NCI-H146 treated with DMSO at 0.1 percent for 48 hours (cell line): ENCODE measurements around the gene ACAP2.
"Not testable (repeated sequence)": the region's sequence is repeated elsewhere in the genome, so short reads cannot be mapped to it uniquely, and the experiment has no call there.

ENCODE experiments used
- DNase-seq: peaks from one replicate; lab custom pipeline; 2025; ENCODE audit not compliant: unreplicated experiment; lab: John Stamatoyannopoulos, UW

Gene ACAP2

DNA sequence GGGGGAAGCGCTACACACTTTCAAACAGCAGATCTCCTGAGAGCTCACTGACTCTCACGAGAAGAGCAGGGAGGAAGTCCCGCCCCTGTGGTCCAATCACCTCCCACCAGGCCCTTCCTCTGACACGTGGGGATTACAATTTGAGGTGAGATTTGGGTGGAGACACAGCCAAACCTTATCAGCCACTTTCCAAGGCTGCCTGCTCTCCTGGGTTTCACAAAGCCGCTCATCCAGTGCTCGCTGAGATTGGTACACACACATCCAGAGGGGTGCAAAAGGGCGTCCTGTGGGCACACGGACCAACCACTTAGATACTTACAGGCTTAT, 195.0 kb downstream of the ACAP2 start:
- DNase-seq: no peak

DNA sequence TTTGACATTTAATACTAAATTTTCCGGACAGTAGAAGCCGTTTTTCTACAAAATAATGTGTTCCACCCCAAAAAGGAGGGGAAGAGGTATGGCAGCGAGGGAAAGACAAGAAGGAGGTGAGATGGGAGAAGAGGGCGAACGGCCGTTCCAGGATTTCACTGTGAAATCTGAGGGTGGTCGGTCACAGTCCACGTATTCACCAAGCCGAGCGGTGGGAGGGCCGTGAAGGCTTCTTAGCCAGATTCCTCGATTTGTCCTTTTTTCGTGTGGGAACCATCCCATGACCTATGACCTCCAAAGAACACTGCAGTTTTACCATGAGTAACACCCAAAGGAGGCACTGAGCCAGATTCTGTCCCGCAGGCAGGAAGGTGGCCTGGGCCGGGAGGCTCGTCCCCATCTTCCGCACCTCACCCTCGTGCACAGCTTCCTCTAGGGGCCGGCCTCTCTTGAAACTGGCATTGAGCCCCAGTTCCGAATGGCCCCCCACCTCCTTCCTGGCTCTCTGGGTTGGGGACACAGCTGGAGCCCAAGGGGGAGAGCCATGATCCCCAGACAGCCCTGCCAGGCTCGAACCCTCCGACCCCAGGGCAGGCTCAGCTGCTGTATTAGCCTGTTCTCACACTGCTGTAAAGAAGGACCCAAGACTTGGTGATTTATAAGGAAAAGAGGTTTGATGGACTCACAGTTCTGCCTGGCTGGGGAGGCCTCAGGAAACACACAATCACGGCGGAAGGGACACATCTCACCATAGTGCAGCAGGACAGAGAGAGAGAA, 195.5 kb downstream of the ACAP2 start:
- DNase-seq: no peak

DNA sequence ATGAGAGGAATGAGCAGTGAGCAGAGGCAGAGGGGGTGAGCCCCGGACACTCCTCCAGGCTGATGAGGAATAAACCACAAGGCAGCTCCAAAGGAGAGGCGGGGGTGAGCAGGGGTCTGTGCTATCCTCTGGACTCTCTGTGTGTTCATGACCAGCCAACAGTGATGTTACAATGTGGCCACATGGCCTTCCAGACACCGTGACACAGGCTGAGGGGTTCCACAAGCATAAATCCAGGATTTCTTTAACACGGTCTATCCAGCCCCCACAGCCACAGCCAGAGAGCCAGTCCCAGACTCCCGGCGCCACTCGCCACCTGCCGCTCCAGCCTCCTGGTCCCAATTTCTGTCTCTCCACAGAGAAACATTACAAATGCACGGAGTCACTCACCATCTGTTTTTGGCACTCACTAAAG, 196.2 kb downstream of the ACAP2 start:
- no peak for DNase-seq

DNA sequence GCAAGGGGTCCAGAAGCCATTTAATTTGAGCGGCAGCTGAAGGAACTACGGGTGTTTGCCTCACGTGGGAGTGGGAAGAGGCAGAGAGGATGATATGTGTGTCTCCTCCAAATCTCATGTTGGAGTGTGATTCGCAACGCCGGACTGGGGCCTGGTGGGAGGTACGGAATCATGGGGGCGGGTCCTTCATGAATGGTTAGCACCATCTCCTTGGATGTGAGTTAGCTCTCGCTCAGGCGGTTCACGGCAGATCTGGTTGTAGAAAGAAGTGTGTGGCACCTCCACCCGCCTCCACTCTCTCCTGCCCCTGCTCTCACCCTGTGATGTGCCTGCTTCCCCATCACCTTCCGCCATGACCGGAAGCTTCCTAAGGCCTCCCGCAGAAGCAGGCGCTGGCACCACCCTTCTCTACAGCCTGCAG, 197.3 kb downstream of the ACAP2 start:
- DNase-seq: no peak

DNA sequence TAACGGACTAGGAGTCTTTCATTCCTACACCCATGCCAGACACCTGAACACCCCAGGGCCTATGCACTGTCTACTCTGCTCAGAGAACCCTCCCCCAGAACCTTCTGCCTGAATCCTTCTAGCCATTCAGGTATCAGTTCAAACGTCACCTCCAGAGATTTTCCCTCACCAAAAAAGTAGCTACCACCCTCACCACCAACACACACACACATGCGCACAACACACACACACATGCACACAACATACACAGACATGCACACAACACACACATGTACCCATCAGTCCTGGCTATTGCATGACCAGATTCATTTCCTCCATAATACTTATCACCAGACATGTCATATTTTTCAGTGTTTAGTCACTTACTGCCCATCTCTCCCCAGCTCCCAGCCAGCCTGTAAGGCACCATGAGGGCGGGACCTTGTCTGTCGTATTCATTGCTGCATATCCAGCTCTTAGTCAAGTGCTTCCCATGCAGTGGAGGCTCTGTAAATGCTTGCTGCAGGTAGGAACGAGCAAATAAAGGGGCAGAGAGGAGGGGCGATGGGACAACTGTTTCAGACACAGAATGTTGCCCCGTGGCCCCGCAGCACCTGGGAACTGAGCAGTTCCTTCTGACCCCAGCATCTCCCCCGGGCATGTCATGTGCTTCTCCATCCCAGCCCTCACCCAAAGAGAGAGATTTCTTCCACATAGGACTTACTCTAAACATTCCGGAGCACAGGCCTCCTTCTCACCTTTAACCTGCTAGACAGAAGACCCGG, 201.0 kb downstream of the ACAP2 start:
- no peak for DNase-seq

DNA sequence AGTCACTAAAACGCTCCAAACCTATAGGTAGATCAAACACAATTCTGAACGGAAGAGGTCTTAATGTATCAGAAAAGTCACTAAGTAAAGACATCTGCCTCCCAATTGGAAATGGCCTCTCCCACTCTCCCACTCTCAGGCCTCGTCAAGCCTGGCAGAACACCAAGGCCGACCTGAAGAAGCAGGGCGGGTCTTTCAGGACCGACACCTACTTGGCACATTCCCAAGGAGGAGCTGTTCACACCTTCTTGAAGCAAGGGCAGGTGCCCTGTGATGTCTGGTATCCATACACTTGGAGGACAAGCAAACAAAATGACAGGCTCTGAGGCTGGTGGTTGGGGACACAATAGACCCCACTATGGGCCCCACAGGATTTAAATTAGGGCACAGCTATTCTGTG, 201.9 kb downstream of the ACAP2 start:
- no peak for DNase-seq

DNA sequence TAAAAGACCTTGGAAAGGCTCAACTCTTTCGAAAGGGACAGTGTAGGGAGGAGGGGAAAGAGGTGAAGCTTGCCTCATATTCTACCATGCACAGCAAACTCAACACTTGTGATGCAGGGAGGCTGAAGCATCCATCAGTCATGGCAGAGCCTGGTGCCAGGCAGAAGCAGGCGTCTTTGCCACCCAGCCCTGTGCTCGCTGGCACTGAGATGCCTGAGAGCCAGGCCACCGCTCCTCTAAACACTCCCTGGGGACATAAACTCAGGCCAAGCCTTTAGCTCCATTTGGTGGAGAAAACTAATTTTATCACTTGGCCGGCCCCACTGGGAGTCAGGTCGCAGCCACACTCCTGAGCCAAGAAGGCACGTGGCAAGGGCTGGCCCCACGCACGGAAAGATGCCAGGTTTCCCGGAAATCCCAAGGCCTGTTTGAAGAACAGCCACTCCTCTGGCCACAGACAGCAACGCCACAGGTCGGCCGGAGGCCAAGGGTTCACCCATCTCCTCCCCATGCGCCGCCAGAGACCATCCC, 202.6 kb downstream of the ACAP2 start:
- no peak for DNase-seq

DNA sequence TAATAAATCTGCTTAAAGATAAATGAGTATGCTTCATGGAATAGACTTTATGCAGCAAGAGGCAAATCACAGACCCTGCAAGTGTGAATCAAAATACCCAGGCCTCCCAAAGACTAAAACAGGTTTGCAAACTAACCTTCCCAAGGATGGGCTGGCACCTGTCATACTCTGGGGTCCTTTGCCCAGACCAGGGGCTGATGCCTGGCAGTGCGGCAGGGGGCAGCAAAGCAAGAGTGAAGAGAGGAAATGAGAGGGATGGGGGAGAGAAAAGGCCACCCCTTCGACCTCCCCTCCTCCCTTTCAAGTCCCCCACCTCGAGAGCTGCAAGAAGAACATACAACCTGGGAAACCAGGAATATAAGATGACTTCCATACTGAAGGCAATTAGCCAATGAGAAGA, 203.7 kb downstream of the ACAP2 start:
- no peak for DNase-seq

DNA sequence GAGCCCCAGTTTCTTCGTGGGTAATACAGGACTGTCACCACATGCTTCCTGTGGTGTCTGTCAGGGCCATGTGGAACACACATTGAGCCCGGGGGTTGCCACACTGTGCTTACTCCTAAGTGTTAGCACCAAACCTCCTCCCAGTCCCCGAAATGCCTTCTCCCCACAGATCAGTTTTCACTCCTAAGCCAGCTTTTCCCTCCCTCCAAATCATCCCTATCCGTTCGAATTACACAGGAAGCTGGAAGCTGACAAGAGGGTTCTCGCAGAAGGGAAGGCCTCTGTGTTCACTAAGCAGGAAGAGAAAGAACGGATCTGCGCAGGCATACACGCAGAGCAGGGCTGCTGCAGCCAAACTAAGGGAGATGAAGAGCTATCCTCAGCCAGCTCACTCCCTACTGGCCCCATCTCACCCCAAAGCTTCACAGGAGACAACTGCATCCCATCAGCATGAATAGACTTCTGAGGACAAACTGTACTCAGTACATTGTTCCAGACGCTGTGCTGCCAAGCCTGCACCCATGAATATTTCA, 204.2 kb downstream of the ACAP2 start:
- DNase-seq: no peak

DNA sequence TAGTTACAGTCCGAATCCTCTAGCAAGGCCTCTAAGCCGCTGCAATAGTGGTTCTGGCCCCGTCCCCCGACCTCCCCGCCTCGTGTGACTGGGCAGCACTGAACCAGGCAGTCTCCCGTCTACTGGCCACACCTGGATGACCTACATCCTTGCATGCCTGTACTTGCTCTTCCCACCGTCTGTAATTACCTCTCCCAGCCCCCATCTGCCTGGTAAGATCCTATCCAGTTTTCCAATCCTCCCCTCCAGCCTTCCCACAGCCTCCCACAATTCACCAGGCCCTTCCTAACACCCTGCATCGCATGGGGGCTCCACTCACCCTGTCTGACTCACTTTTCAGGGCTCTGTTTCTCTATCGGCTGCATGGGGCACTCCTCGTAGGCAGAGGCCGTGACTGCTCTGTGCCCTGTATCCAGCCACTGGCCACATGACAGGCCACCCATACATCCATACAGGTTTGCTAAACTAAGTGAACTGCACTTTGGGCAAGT, 204.7 kb downstream of the ACAP2 start:
- DNase-seq: no peak

DNA sequence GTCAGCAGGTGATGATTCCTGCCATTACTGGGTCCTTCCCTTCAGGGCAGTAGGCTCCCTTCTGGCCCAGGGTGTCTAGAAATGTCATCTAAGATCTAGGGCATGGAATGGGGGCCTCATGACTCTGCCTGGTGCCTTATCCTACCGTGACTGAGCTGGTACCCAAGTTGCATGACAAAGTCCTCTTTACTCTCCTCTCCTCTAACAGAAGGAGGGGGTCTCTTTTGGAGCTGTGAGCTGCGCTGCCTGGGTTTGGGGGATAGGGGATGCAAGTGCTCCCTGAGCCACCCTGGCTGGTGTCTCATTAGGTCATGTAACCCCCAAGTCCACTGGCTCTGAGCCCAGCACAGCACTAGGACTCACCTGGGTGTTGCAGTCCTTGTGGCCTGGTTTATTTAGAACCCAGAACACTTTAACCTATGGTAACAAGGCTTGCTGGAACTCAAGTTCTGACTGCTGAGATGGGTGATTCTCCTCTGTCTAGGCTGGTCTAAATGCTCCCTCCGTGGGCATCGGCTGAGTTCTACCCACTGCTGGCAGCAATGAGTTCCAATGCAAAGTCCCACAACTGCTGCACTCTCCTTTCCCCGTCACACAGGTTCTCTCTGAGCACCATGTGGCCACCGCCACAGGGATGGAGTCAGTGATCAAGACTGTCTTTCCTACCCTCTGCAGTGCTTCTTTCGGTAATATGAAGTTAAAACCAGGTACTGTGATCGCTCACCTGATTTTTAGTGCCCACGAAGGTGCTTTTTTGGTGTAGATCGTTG, 205.8 kb downstream of the ACAP2 start:
- no peak for DNase-seq

DNA sequence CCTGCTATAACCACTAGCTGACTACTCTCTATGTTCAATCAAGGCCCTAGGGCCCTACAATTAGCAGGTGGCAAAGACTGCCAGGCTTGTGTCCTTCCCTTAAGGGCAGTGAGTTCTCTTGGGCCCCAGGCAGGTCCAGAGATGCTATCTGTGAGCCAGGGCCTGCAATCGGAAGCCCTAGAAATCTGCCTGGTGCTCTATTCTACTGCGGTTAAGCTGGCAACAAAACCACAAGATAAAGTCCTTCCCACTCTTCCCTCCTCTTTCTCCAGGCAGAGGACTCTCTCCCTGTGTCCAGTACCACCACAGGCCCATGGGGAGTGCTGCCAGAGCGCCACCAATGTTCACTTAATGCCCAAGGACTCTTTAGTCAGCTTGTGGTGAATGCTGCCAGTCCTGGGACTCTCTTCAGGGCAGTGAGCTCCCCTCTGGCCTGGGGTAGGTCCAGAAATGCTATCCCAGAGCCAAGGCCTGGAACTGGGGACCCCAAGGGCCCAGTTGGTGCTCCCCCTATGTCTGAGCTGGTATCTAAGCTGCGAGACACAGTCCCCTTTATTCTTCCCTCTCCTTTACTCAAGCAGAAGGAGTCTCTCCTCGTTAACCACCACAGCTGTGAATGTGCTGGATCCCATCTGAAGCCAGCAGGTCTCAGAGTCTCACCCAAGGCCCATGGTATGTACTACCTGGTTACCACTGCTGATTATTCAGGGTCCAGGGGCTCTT, 206.6 kb downstream of the ACAP2 start:
- DNase-seq: no peak

DNA sequence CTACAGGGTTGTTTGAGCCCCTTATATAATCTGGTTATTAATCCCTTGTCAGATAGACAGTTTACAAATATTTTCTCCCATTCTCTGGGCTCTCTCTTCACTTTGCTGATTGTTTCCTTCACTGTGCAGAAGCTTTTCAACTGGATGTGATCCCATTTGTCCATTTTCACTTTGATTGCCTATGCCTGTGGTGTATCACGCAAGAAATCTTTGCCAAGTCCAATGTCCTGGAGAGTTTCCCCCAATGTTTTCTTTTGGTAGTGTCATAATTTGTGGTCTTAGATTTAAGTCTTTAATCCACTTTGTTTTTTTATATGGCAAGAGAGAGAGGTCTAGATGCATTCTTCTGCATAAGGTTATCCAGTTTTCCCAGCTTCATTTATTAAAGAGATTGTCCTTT, 212.6 kb downstream of the ACAP2 start:
- DNase-seq: no peak

DNA sequence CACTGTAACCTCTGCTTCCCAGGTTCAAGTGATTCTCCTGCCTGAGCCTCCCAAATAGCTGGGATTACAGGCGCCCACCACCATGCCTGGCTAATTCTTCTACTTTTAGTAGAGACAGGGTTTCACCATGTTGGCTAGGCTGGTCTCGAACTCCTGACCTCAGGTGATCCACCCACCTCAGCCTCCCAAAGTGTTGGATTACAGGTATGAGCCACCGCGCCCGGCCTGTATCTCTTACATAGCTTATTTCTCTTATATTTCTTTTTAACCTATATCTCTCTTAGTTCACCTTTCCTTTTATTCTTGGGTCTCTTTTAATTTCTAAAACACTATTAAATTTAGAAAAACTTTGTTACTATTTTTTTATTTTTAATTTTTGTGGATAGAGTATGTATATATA, 213.9 kb downstream of the ACAP2 start:
- DNase-seq: not testable (repeated sequence)

DNA sequence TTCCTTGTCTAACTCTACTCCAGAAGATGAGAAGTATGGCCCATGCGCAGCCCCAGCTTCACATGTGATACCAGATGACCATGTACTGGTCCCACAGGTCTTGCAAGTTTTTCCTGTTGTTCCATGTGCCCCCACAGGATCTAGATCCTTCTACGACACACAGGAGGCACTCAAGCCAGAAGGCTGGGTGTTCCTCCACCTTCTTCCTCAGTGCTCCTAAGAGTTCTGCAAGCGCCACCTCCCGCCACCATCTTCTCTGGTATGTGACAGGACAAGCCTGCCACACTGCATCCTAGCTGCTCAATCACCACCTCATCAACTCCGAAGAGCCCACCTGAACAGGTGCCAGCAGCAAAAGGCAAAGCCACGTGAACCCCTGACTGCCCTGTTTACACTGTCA, 214.9 kb downstream of the ACAP2 start:
- DNase-seq: no peak

DNA sequence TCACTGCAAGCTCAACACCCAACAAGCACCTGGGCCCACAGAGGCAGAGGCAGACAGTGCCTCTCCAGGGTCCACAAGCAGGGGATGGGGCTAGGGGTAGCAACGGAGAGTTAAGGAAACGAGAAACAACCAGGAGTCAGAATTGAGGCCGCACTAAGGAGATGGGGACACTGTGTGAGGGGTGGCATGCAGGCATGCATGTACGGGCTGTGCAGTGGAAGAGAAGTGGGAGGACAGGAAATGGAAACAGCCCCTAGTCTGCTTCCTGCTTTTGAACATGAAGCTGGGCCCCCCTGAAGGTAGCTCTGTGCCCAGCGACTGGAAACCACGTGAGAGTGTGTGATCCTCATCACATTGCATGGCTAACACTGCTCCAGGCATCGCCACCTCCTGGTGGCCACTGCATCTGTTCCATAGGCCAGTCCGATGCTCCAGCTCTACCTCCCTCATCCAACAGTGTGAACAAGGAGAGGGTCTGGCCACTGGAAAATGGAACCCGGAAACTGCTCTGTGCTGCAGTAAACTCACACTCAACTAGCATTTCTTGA, 215.8 kb downstream of the ACAP2 start:
- DNase-seq: no peak

DNA sequence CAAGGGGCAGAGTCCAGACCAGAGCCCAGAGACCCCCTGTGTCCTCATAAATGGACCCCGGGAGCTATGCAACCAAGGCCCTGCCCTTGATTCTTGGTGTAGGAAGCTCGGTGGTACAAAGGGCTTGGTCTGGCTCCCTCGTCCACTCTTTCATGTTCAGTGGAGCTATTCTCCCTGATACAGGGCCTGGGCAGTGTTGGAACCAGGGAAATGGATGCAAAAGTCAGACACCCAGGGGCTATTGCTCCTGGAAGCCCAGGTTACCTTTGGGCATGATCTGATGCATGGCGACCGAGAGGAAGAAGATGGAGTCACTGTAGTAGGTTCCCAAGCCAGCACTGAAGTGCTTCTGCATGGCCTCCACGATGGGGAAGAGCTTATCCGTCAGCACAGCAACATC, 216.4 kb downstream of the ACAP2 start:
- DNase-seq: no peak

DNA sequence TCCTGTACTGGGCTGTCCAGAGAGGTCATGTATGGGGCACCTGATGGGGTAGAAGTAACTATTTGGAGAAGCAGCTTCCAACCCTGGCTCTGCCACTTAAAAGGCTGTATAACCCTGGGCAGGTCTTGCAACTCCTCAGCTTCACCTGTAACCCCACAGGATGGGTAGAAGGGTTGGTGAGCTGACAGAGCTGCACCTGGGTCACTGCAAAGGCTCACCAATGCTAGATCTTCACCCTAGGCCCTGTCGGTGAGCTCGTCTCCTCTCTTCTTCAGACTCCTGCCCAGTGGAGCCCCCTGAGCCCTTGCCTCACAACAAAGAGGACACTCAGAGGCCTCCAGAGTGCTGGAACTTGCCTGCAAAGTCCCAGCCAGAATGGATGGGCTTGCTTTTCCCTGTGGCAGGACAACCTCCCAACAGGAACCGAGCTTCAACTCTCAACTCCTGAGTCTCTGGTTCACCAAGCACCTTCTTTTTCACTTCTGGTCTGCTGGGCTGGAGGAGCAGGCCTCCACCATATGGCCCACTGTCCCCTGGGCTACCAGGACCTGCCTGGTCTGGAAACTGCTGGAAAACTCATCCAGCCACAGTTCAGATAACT, 217.7 kb downstream of the ACAP2 start:
- no peak for DNase-seq
